GM21576 (cell line): Measurements from ENCODE around the gene PRAMEF1.
"Not testable (repeated sequence)": the region's sequence is repeated elsewhere in the genome, so short reads cannot be mapped to it uniquely, and the experiment has no call there.

Experiments
- ATAC-seq: cut with Tn5 transposase; IDR thresholded peaks from one replicate; pipeline ENCODE4 v1.9.1; 2021; ENCODE audit warnings: mild to moderate bottlenecking, moderate library complexity; ENCODE audit not compliant: unreplicated experiment

The PRAMEF1 gene

GRCh38 chr1:12774801-12775345 is 16.3 kb upstream of the PRAMEF1 start:
- no peak for ATAC-seq

DNA sequence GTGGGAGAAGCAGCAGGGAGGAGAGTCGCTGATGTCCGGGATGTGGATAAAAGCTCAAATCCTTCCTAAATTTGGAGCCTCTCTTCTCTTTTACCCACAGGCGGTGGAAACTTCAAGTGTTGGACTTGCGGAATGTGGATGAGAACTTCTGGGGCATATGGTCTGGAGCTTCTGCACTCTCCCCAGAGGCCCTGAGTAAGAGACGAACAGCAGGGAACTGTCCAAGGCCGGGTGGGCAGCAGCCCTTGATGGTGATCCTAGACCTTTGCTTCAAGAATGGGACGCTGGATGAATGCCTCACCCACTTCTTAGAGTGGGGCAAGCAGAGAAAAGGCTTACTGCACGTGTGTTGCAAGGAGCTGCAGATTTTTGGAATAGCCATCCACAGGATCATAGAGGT is 15.8 kb upstream of the PRAMEF1 start:
- no peak for ATAC-seq

- ATAC-seq, result no peak
Observed at GRCh38 chr1:12776801-12777557, 14.2 kb upstream of the PRAMEF1 start.

GRCh38 chr1:12778061-12778460 is 13.1 kb upstream of the PRAMEF1 start:
- no peak for ATAC-seq

GRCh38 chr1:12778907-12779306 is 12.3 kb upstream of the PRAMEF1 start:
- no peak for ATAC-seq

DNA sequence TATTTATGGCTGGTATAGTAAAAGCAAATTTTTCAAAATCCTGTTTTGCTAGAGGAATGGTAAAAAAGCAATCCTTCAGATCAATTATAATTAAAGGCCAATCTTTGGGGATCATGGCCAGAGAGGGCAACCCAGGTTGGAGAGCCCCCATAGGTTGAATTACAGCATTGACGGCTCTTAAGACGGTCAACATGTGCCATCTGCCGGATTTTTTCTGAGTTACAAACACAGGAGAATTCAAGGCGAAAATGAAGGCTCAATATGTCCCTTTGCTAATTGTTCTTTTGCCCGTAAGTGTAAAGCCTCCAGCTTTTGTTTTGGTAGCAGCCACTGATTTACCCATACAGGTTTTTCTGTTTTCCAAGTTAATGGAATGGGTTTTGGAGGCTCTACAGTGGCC is 9.7 kb upstream of the PRAMEF1 start:
- ATAC-seq, result not testable (repeated sequence)

DNA sequence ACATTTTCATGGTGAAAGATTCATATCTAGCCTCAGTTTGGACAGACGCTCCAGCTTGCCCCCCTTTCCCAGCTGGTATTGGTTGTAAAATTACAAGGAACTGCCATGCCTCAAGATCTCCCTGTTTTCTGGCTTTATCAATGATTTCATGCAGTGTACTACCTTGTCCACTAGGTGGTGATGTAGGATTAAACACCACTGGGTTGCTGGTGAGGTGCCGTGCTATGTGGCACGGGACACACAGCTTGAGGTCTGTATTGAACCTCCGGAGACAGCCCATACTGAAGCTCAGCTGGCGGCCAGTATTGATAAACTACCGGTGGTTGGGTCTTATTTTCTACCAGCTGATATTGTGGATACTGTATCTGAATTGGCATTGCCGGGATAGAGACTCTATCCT is 7.4 kb upstream of the PRAMEF1 start:
- ATAC-seq, result not testable (repeated sequence)

DNA sequence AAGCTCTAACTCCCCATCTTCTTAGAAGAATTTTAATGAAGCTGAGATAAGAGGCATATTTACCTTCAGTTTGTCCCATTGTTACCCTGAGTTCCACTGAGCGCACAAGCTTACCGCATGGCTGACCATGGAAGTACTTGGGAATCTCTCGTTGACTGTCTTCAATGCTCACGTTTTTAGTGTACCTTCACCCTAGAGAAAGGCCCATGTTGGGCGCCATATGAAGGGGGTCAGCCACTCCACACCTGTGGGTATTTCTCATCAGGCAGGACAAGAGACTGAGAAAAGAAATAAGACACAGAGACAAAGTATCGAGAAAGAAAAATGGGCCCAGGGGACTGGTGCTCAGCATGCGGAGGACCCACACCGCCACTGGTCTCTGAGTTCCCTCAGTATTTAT is 6.5 kb upstream of the PRAMEF1 start:
- ATAC-seq, result not testable (repeated sequence)

- no peak for ATAC-seq
Observed at GRCh38 chr1:12798911-12799310, 7.7 kb downstream of the PRAMEF1 start.

DNA sequence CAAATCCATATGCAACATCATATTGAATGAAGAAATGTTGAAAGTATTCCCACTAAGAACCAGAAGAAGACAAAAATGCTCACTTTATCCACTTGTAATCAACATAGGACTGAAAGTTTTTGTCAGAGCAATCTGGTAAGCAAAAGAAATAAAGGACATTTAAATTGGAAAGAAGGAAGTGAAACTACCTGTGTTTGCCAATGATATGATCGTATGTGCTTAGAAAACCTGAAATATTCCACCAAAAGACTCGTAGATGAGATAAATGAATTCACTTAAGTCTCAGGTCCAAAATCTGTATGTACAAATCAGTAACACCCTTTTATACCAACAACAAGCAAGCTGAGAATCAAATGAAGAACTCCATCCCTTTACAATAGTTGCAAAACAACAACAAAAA is 8.5 kb downstream of the PRAMEF1 start:
- ATAC-seq, result no peak

DNA sequence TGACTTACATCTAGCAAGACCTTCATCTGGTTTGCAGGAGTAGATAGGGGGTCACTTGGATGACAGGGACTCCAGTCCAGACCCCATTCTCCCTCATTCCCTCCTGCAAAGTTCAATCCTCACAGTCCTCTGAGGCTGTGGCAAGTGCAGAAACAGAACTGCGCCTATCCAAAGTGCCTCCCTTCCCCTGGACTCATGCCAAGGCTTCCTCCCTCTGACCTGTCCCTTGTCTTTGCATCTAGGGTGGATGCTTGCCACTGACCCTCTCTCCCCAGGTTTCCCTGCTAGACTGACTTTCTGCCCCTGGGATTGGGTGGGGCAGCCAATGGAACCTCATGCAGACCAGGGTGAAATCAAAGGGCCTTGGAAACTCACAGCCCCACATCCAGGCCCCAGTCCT is 18.7 kb downstream of the PRAMEF1 start:
- no peak for ATAC-seq

GRCh38 chr1:12810691-12811408 is 19.7 kb downstream of the PRAMEF1 start:
- ATAC-seq, result no peak

GRCh38 chr1:12811409-12811784 is 20.2 kb downstream of the PRAMEF1 start:
- ATAC-seq, result no peak

DNA sequence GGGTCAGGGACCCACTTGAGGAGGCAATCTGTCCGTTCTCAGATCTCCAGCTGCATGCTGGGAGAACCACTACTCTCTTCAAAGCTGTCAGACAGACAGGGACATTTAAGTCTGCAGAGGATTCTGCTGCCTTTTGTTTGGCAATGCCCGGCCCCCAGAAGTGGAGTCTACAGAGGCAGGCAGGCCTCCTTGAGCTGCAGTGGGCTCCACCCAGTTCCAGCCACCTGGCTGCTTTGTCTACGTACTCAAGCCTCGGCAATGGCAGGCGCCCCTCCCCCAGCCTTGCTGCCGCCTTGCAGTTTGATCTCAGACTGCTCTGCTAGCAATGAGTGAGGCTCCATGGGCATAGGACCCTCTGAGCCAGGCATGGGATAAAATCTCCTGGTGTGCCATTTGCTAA is 27.9 kb downstream of the PRAMEF1 start:
- not testable (repeated sequence) for ATAC-seq

GRCh38 chr1:12831310-12831709 is 40.1 kb downstream of the PRAMEF1 start, which contains the start of gene PRAMEF11:
PRAMEF11 (minus strand) TSS chr1:12831410; CDS start chr1:12828789, 2,621 bp downstream.
- ATAC-seq, result not testable (repeated sequence)

DNA sequence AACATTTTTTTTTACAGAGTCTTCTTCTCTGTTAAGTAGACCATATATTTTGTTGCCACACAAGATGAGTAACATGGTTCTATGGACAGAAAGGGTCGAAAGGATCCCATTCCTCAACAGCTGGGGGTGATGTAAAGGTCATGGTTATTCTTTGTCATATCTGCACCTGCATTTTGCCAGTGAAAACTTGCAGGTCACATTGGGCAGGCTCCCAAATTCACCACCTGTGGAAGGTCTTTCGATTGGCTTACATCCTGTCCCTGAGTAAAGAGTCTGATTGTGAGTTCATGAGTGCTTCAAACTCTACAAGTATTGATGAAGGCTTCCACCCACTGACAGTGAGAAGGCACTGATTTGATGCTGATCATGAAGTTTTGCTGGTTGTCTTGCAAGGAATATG is 42.1 kb downstream of the PRAMEF1 start:
- ATAC-seq, result not testable (repeated sequence)
